Measurements from ENCODE around the gene NPL.

The NPL gene

GRCh38 chr1:182778862-182779261 lies 10.7 kb upstream of the NPL start:
- no peak for DNase-seq

GRCh38 chr1:182779530-182779929 lies 10.0 kb upstream of the NPL start:
- no peak for DNase-seq

DNA sequence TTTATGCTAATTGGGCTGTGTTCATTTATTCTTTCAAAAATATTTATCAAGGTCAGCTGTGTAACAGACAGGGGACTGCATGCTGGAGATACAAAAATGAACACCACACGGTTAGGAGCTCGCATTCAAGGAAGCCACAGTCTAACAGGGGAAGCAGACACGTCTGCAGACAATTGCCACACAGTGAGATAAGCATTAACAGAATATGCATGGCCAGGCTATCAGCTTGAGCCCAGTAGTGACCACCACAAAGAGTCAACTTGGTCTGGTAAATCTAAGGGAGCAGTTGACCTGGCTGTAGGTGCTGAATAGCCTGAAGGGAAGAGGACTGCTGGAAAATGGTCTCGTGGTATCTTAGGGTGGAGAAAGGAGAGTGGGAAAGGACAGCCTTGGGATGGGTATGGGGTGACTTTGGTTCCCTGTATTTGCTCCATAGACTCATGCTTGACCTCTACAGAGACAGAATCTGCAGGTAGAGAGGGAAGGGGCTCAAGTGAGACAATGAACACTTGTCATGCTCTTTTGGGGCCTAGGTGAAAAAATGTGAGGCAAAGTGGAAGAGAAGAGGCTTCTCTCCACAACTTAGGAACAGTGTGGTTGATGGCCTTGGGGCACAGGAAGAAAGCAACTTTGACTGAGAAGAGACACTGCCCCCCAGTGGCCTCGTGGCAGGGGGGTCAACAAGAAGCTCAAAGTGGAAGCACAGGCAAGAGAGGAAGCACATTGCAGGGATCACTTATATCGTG lies 7.6 kb upstream of the NPL start:
- DNase-seq, result peak; percentile 58

DNA sequence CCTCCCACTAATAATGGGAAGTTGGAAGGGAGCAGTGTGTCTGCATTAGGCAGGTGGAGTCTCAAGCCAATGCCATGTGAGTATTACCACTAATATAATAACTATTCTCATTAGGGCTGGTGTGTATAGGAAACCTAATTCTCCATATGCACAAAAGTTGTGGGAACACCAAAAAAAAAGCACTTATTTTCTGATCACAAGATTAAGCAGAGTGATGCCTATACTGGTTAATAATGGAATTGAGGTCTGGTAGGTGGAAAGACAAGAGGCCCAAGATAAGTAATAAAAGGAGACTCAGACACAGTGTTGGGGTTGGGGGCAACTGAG lies 7.0 kb upstream of the NPL start:
- DNase-seq, result no peak

GRCh38 chr1:182783068-182783467 lies 6.5 kb upstream of the NPL start:
- DNase-seq, result no peak

DNA sequence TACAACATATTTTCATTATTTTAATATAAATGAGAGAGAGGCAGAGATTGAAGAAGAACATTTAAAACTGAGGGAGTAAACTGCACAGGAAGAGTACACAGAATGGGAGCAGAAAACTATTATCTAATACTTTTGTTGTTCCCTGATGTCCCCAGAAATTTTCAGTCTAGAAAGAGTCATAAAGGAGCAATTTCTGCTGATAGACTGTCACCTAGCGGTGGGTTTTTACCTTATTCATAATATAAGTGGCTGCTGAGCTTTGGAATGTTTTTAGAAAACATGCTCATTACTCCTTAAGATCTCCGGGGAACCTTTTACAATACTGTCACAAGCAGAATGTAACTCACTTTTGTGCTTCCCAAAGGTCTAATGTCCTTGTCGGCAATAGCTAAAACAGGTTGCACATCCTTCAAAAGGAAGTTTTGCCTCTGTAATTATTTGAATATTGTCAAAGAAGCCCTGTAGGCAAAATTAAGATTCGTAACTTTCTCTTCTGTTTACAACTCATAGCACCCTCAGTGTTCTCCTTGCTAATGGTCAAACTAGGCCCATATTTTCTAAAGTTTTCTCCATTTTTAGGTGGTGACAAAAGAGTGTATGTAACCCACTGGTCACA lies 4.9 kb upstream of the NPL start:
- peak; percentile 56 for DNase-seq

GRCh38 chr1:182785181-182785580 lies 4.4 kb upstream of the NPL start:
- DNase-seq, result no peak

DNA sequence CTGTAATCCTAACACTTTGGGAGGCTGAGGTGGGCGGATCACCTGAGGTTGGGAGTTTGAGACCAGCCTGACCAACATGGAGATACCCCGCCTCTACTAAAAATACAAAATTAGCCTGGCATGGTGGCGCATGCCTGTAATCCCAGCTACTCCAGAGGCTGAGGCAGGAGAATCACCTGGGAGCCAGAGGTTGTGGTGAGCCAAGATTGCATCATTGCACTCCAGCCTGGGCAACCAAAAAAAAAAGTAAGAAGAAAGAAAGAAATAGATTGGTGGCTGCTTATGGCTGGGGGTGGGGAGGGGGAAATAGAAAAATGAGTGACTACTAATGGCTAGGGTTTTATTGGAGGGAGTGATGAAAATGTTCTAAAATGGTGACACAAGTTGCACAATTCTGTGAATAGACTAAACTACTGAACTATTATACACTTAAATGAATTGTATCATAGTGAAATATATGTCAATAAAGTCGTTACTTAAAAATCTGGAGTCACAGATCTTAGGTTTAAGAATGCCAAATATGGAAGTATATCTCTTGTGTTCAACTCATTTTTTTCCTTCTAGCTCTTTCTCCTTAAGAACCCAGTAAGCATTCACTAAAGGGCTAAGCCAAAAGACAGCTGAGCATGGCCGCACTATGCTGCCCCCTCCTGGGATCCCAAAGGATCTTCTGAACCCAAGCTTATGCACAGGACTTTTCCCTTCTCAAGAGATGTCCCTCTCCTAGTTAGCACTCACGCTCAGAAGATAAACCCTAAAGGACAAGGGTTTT lies 3.2 kb upstream of the NPL start:
- peak; percentile 63 for DNase-seq

DNA sequence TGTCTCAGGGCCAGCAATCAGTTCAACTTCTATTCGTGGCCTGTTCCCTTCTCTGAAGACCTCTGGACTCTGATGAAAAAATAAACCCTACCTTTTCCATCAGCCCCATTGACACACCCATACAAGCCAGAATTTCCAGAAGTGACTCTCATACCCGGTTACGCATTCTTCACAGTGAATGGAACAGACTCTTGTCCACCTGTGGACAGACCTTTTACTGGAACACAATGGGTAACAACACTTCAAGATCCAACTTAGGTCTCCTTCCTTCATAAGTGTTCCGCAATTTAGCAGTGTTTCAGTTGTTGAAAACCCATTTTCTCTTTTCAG lies 2.6 kb upstream of the NPL start:
- no peak for DNase-seq

- no peak for DNase-seq
Measured at GRCh38 chr1:182791281-182792179, 2.0 kb downstream of the NPL start.

DNA sequence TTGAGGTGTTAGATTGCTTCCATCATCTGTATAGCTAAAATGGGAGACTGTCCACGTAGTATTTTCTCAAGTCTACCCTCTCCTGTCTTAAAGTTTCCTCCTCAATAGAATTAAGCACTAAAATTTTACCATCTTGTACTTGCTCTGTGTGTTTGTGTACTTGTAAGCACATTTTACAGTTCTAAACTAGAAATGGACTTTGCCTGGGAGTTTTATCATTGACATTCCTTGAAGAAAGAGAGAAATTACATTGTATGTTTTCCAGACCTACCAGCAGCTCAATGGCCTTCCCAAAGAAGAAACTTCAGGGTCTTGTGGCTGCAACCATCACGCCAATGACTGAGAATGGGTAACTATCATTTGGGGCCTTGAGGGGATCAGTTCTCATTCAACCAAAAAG lies 4.5 kb downstream of the NPL start:
- DNase-seq, result no peak

- DNase-seq, result no peak
Measured at GRCh38 chr1:182794676-182795201, 5.2 kb downstream of the NPL start.

- DNase-seq, result no peak
Measured at GRCh38 chr1:182795563-182796228, 6.1 kb downstream of the NPL start.

DNA sequence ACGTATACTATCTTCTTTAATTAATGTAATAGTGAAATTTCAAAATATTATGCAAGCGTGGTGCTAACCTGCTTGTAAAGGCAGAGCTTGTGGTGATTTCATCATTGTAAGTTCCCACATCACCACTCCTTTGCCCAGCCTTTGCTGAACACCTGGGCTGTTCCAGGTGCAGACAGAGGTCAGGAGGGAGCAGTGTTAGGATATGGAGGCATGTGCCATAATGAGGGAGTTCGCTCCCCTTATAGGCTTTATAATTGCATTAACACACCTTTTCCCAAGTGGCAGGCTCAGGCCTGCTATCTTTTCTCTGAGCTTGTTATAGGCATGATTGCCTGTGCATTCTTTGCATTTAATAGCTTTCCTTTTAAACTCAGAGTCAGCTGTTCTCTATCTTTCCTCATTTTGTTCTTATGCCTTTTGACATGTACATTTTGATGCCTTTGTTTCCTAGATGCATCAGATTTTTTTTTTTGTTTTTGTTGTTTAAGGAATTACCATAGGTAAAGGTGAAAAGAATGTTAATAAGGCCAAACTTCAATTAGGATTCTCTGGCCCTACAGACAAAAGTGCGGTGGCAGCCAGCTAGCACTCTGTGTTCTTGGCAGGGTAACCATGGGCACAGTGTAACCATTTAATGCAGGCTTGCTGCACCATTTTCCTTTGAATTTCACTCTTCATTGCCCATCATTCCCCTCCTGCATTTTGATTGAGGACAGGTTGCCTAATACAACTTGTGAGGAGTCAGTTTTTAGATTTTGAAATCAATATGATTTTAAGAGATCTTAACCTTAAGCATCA lies 12.6 kb downstream of the NPL start:
- DNase-seq, result no peak

DNA sequence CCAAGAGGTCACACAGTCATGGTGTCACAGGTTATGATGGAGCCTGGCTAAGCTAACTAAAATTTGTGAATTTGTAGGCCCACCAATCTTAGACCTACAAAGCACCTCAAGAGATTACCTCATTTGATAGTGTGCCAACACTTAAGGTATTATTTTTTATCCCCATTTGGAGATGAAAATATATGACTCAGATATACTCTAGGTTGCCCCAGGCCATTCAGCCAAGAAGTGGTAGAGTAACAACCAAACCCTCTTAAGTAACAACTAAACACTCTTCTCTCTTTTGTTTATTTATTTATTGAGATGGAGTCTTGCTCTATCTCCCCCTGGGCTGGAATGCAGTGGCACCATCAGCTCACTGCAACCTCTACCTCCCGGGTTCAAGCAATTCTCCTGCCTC lies 14.3 kb downstream of the NPL start:
- no peak for DNase-seq

- no peak for DNase-seq
Measured at GRCh38 chr1:182806015-182806678, 16.6 kb downstream of the NPL start.

DNA sequence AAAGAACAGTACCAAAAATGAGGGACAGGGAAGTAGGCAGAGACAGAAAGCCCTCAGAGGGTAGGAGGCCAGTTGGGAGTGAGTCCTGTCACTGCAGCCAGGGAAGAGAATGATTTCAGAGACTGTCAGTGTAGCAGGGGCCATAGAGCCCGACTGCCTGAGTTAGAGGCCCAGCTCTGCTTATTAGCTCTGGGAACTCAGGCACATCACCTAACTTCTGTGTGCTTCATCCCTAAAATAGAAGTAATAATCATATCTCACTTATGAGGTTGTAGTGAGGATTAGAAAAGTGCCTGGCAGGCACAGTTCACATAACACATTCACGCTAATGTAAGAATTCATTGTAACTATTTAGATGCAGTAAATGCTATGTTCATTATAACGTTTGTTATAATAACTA lies 18.3 kb downstream of the NPL start:
- DNase-seq, result no peak

DNA sequence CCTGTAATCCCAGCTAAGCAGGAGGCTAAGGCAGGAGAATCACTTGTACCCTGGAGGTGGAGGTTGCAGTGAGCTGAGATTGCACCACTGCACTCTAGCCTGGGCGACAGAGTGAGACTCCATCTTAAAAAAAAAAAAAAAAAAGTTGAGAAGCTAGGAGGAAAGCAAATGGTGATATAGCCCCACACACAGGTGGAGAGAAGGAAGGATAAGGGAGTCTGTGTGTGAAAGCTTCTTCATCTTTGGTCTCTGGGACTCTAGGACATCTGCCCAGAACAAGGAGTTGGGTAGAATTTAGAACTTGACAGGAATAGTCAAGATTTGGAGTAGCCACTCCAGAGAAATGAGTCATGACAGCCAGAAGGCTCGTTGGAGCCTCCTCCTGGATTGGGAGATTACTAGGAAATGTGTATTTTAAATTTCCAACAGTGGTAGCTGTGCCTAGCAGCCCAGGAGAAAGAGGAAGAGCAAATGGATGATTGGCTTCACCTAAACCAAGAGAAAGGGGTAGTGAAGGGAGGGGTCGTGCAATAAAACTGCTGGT lies 19.9 kb downstream of the NPL start:
- DNase-seq, result no peak

GRCh38 chr1:182811975-182812722 lies 22.6 kb downstream of the NPL start:
- no peak for DNase-seq

GRCh38 chr1:182816863-182817262 lies 27.3 kb downstream of the NPL start:
- no peak for DNase-seq
